Activated CD4-positive, alpha-beta T cell treated with anti-CD3 and anti-CD28 coated beads, Interleukin-2, Interleukin-6, amounts not matched to agents 100 ng/mL and 50 ng/mL, durations not matched to agents 16 hours and 8 hours (primary cell): ENCODE data around the gene PPT1.
A peak's percentile ranks its signal among the peaks of the same experiment; 100 is the strongest.
"Not testable (repeated sequence)": the region's sequence is repeated elsewhere in the genome, so short reads cannot be mapped to it uniquely, and the experiment has no call there.

Experiments used
- DNase-seq: peaks from one replicate; pipeline ENCODE4 v3.0.0-alpha.2; 2020

The PPT1 gene

DNA sequence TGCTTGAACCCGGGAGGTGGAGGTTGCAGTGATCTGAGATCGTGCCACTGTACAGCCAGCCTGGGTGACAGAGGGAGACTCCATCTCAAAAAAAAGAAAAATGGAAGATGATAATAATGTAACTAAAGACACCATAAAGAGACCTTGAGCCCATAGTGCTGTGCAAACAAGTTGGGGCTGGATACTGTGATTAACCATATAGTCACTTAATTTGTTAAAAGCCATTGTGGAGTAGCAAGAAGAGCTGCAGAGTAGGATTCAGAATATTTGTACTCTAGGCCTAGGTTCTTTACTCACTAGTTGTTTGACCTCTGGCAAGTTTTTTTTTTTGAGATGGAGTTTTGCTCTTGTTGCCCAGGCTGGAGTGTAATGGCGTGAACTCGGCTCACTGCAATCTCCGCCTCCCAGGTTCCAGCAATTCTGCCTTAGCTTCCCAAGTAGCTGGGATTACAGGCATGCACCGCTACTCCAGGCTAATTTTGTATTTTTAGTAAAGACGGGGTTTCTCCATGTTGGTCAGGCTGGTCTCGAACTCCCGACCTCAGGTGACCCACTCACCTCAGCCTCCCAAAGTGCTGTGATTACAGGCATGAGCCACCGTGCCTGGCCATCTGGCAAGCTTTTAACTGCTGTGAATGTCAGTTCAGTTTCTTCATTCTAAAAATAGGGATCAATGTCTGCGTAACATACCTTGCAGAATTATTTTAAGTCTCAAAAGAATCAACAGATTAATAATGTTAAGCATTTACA, 43.7 kb downstream of the PPT1 start:
- DNase-seq: no peak

DNA sequence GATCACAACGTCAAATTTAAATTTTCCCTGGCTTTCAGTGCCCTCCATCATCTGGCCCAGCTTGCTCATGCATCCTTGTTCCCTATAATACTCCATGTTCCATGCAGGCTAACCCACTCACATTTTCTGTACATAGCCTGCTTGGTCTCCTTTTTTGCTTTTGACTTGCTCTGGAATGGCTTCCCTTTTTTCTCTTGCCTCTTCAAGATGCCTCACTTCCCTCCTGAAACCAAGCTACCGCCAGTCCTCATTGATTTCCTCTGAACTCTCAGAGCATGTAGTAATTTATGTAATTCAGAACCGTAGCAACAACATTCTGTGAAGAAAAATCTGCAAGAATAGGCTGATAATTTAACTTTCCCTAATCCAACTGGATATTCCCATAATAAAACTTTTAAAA, 46.2 kb downstream of the PPT1 start:
- DNase-seq: no peak

DNA sequence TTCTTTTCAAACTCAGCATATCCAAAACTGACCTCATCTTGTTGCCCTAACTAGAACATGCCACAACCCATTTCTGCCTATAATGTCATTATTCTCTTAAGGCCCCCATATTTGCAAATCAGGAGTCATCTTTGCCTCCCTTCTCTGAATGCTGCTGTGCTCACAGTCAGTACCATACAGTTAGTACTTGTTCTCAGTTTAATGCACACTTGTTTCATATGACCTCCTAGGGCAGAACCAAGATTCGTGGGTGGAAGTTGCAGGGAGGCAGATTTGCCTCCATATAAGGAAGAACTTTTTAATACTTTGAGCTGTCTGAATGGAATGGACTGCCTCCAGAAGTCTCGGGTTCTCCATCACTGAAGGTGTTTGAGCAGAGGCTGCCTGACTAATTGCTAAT, 47.3 kb downstream of the PPT1 start:
- DNase-seq: peak; percentile 23

DNA sequence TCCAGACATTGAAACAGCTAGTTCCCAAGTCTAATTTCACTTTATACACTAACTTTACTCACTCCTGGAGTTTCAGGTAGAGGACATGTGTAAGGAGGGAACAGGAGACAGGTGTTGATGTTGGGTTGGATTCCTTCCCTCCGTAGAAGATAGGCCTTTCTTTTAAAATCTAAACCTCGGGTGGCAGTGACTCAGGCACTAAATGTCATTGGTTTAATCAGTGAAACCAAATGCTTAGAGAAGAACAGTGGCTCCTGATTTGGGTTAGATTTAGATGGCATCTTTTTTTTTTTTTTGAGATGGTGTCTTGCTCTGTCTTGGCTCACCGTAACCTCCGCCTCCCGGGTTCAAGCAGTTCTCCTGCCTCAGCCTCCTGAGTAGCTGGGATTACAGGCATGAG, 49.3 kb downstream of the PPT1 start:
- no peak for DNase-seq

DNA sequence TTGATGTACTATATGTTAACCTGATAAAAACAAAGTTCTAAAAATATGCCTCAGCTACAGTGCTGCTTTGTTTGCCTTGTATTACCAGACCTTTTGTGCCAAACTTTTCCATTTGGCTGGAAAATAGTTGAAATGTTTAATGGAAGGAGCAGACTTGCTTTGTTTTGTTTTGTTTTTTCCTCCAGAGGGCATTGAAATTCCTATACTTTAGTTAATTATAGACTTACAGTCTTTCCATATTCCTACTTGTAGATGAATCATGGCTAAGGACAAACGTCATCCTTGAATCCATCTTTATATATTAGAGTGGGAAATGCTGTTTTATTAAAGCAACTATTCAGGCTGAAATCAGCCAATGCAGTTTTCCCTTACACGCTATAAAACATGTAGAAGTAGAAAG, 49.8 kb downstream of the PPT1 start:
- DNase-seq: no peak

DNA sequence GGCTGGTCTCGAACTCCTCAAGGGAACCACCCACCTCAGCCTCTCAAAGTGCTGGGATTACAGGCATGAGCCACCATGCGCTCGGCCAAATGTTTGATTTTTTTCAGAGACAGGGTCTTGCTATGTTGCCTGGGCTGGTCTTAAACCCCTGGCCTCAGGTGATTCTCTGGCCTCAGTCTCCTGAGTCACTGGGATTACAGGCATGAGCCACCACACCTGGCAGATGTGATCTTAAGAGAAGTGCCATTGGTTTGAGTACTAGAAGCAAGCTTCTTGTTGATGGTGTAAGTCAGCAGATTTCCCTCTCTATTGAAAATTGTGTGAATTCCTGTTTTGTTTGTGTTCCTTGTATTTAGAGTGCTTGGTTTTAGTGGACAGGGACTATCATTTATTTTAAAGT, 51.3 kb downstream of the PPT1 start:
- no peak for DNase-seq

DNA sequence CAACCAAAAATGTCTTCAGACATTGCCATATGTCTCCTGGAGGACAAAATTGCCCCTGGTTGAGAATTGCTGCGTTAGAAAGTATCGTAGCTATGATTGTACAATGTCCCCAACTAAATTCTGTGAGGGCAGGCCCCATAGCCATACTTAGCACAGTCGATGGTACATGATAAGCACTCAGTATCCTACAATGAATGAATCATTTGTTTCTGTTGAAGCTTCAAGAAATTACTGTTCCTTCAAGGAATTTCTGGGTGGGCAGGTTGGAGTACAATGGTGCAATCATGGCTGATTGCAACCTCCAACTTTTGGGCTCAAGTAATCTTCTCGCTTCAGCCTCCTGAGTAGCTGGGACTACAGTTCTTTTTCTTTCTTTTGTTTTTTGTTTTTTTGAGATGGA, 51.9 kb downstream of the PPT1 start:
- no peak for DNase-seq

DNA sequence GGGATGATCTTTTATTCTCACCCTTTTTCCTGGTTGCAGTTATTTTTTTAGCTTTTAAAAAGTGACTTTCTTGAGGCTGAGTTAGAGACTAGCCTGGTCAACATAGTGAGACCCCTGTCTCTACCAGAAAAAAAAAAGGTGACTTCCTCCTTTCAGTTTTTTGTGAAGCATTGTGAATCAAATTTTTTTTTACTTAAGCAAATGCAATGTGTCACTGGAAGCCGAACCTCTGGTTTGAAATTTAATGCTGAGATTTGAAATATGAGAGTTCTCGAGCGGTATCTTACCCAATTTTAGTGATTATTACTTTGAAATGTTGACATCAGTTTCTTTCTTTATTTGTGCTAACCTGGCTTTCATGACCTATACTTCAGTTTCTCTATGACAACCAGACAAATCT, 52.9 kb downstream of the PPT1 start:
- no peak for DNase-seq

DNA sequence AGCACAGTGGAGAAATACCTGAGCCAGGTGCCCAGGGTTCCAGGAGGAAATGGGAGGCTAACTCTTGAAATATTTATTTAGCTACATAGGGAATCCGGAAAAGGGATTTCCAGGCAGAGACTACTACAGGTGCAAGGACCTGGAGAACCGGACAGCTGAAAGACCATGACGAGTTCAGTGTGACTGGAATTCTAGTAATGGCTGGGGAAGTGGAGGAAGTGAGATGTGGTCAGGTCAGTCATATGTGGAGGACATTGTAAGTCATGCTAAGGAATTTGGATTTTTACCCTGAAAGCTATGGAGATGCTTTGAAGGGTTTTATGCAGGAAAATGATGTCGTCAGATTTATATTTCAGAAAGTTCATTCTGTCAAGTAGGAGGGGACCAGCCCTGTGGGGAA, 54.7 kb downstream of the PPT1 start:
- DNase-seq: peak; percentile 18

DNA sequence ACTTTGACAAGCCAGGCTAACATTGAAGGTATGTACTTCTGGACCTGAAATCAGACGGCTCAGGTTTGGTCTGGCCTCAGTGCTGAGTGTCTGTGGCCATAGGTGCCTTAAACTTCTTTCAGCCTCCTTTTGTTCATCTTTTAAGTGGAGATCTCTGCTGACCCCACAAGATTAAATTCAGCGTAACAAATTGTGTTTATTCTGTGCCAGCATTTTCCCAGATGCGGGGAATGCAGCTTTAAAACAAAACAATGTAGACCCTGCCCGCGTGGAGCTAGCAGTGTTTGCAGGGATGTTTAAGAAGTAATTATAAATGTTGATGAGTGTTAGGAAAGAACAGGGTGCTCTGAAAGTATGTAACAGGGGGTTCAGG, 55.6 kb downstream of the PPT1 start:
- DNase-seq: no peak

DNA sequence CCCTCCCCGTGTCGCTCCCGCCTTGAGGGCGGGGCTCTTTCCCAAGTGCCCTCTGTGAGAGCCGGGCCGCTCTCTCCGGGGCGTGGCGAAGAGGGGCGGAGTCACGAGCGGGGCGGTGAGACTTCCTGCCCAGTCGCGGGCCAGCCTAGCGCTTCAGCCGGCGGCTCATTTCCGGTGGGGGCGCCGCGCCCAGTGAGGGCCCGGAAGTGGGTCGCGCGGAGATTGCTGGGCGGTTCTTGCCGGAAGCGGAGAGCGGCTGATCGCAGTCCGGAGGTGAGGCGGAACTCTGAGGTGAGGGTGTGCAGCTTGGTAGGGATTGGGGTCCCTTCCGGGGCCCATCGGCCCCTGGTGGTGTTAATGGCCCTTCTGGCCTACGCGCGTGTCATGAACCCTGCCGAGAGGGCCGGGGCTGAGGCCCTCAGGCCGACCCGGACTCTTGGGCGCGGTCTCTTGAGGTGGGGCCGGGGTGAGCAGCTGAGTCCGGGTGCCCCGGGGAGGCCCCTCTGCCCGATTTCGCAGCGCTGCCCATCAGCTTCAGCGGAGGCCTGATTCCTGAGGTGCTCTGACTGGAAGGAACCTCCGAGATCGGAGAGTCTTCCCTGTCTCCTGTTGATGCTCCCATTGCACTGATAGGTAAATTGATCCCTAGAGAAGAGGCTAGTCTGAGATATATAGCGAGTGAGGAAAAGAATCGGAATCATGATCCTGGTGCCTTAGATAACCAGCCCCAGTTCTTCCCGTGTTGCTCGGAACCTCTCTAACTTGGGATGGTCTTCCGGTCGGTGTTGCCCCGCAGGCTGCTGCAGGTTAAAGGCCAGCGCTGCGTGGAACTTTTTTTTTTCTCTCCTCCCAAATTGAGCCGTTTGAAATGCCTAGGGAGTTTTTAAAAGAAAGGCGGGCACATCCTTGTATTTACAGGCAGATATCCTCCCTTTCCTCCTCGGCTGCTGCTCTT, 56.3 kb downstream of the PPT1 start, which contains the start of gene CAP1:
Gene CAP1 (plus strand): TSS at position 219 of the 955 bp plus-strand sequence. CDS start 18,618 bp downstream, outside the sequence.
- DNase-seq: peak; percentile 100

DNA sequence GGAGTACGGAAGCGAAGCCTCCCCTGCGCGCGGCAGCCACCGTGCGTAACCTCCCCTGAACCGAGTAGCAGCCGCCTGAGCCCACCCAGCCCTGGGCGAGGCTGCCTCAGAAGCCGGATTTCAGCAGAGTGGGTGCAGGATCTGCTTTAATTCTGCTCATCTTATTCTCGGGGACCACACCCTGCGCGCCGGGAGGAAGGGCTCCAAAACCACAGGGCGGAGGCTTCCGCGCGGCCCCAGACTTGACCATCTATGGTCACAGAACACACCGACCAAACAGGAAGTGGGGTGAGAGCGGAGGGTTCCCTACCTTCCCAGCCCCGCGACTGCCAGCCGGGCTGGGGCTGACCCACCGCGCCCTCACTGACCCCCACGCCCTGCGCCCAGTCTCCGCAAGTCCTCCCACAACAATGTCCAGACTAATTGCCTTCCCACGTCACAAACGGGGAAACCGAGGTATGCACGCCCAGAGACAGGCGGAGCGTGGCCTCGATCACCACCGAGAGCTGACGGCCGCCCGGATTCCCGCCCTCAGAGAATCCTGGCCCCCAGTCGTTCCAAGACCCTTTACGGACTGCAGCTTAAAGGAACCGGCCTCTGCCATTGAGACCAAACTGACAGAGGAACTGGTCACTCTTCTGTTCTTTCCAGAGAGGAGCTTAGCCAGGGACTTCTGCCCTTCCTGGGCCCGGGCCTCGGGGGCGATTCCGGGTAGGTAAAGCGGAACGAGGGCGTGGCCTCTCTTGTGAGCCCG, 57.1 kb downstream of the PPT1 start:
- peak; percentile 94 for DNase-seq

DNA sequence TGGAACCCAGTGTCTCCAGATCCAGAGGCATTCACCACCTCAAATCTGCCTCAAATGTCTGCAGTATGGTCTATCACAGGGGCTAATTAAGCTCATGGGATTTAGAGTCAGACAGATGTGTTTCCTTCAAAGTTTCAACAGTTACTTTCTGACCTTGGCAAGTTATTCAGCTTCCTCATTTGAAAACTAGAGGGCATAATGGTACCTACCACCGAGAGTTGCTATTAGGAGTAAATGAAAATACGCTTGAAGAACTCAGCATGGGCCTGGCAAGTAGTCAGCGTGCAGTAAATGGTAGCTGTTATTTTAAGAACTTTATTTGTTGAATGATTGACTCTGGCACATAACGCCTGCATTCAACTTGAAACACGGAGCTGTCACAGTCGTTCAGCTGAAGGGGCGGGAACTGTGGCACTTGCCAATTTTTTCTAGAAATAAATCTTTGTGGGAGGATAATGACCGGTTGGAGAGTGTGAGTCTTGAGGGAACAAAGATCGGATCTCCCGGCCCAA, 57.8 kb downstream of the PPT1 start:
- no peak for DNase-seq

DNA sequence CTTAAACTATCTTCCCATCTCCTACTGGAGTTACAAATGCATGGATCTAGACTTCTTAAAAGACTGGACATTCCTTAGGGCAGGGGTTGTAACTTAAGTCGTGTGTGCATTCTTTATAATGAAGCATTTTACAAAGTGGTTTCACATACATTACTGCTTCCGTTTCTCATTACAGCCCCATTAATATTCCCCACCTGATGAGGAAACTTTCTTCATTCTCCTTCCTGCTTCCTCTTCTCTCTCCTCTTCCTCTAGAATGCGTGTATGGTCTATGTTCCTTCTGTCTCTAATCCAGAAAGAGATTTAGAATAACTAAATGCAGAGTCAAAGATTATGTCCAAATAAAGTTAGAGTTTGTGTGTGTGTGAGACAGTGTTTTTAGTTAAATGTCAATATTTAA, 58.4 kb downstream of the PPT1 start:
- DNase-seq: no peak

DNA sequence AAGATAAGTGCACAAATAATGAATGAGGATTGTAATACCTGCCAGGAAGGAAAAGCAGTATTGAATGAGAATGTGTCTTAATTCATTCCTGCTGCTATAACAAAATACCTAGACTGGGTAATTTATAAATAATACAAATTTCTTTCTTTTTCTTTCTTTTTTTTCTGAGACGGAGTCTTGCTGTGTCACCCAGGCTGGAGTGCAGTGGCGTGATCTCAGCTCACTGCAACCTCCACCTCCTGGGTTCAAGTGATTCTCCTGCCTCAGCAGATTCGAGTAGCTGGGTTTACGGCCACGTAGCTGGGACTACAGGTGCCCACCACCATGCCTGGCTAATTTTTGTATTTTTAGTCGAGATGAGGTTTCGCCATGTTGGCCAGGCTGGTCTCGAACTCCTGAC, 59.8 kb downstream of the PPT1 start:
- DNase-seq: not testable (repeated sequence)

DNA sequence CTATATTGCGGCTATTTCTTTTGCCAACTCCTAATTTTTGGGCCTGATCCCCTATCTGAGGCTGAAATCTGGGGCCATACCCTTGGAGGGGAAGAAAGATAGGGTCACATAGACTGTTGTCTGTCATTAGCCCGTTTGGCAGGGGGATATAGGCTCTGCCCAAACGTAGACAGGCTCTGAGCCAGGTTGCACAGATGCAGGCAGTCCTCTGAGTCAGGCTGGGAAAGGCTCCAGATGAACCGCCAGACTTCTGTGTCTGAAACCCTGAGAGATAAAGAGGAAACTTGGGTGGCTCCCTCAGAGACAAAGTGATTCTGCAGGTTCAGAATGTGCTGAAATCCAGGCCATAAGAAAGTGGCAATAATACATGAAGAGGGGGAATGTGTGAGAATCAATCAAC, 60.5 kb downstream of the PPT1 start:
- no peak for DNase-seq

DNA sequence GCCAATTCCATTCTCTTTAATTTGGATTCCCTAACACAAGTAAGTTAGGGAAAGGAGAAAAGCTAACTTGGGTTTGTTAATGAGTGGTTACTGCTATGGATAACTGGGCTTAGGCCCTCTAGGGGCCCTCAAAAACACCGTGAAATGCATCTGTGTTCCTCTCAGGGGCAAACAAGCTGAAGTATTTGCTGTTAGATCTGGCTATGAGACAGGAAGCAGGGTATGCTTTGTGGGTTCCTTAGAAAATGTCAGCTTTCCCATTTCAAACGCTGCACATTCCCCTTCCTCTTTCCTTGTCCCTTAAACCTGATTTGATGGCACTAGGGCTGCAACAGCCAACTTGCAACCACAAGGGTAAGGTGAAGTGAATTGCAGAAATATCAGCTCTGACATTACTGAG, 62.2 kb downstream of the PPT1 start:
- DNase-seq: no peak

DNA sequence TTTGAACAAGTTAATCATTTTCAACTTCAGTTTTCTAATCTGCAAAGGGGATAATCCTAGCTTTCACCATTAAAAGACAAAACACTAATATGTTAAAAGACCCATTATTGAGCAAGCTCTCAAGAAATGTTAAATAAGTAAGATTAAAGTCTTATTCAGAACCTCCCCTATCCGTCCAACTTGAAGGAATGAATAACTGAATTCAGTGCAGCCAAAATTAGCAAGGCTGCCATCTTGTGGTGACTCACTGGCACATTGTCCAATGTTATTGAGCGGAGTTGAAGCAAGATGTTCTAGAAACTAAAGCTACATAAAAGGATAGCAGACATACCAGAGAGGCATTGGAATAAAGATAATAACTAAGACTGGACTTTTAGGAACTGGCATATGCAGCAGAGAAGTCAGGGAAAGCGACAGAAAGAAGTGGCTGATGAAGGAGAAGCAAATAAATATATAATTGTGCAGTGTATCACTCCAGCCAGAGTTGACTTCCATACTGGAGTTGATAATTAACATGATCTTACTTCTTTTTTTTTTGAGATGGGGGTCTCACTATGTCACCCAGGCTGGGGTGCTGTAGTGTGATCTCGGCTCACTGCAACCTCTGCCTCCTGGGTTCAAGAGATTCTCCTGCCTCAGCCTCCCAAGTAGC, 64.7 kb downstream of the PPT1 start:
- peak; percentile 64 for DNase-seq

DNA sequence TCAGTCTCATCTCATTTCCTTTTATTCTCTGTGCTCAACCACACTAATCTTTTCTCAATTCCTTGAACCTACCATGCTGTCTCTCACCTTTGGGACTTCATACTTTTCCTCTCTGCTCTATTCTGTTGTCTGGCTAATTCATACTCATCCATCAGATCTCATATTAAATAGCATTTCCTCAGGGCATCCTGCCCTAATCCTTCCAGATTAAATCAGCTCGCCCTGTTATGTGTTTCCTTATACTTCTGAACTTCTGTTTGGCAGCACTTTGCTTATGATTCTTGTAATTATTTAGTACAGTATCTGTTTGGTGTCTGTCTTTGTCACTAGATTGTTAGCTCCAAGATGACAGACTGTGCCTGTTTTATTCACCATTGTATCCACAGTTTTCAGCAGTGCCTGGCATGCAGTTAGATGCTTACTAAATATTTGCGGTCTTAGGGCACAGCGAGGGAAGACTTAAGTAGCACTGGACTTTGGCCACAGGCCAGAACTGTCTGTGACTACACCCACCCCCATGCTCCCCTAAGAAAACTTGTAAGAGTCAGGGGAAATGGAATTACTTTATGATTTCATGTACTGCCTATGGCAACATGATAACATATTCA, 66.4 kb downstream of the PPT1 start:
- no peak for DNase-seq

DNA sequence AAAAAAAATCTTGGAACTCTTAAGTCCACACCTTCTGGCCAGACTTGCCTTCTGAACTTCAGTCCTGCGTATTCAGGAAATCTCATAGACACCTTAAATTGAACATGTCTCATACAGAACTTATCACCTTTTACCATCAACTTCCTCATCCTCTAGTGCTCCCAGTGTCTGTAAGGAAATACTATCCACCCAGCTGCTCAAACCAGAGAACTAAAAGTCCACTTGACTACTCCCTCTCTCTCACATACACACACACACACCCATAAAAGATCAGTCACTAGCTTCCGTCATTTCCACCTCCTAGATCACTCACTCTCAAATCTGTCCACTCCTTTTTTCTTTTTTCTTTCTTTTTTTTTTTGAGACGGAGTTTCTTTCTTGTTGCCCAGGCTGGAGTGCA, 67.4 kb downstream of the PPT1 start:
- DNase-seq: no peak

DNA sequence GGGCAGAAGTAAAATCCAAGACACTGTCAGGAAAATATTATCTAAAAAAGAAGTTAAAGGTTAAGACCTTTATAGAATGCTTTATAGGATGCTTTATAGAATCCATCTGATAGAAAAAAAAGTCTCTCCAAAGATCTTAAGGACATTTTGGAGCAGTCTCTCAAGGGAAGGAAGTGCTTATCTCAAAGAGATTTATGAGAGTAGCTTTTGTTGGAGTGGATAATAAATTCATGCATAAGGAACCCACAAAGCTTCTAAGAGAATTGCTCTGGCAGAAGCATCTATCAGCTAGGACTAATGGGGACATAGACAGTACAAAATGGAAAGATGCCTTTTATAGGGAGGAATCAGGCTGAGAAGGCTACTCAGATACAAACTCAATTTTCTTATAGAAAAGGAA, 69.4 kb downstream of the PPT1 start:
- no peak for DNase-seq

DNA sequence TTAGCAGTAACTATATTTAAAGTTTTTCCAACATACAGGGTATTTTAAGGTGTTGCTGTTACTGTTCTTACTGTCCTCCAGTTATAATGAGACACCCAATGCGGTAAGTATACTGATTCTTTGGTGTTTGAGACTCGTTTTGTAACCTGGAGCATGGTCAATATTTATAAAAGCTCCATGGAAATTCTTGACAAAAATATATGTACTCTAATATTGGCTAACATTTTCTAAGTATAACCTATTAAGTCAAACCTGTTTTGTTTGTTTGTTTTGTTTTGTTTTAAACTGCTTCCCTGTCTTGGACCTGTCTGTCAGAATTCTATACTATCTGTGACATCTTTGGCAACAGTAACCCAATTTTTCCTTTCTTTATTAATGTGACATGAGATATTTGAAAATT, 72.4 kb downstream of the PPT1 start:
- no peak for DNase-seq
